Prostate gland (tissue), 2 donors: ENCODE measurements around the gene LYRM2.

Experiments used
- CTCF ChIP-seq, 4 experiments: fragments of 200-600 bp in 2 of 4; fragments of 450-650 bp in 2 of 4; sonication (generic) in 2 of 4; IDR thresholded peaks; 1 replicate in 3 of 4; 2 replicates in 1 of 4; pipeline ENCODE4 v1.5.1; 2016 to 2019; ENCODE audit warnings: antibody characterized with exemption in 4 of 4, mild to moderate bottlenecking in 2 of 4, moderate library complexity in 2 of 4
- POLR2AphosphoS5 ChIP-seq: sonication (generic); formaldehyde crosslinking; IDR thresholded peaks from one replicate; pipeline ENCODE4 v1.6.1; 2017; ENCODE audit warnings: antibody characterized with exemption

GRCh38 chr6:89542081-89542857, 96.3 kb downstream of the LYRM2 start:
- TF ChIP-seq CTCF (IDR thresholded peaks at IDR 0.05) = no peak
- TF ChIP-seq POLR2AphosphoS5 = no peak
